ENCODE measurements around the gene AZU1. TPM values are rescaled to one million over a fixed set of nuclear protein-coding genes. Genes with fewer than 3 reads are reported as not detected.

AZU1 gene
- total and polyA plus RNA-seq, 2 of the 8 experiments (the other 6 are each of a cell fraction or from before 2014, with no cell fraction given): 0.80 to 1.3 TPM

- TF ChIP-seq, protein P1, sequence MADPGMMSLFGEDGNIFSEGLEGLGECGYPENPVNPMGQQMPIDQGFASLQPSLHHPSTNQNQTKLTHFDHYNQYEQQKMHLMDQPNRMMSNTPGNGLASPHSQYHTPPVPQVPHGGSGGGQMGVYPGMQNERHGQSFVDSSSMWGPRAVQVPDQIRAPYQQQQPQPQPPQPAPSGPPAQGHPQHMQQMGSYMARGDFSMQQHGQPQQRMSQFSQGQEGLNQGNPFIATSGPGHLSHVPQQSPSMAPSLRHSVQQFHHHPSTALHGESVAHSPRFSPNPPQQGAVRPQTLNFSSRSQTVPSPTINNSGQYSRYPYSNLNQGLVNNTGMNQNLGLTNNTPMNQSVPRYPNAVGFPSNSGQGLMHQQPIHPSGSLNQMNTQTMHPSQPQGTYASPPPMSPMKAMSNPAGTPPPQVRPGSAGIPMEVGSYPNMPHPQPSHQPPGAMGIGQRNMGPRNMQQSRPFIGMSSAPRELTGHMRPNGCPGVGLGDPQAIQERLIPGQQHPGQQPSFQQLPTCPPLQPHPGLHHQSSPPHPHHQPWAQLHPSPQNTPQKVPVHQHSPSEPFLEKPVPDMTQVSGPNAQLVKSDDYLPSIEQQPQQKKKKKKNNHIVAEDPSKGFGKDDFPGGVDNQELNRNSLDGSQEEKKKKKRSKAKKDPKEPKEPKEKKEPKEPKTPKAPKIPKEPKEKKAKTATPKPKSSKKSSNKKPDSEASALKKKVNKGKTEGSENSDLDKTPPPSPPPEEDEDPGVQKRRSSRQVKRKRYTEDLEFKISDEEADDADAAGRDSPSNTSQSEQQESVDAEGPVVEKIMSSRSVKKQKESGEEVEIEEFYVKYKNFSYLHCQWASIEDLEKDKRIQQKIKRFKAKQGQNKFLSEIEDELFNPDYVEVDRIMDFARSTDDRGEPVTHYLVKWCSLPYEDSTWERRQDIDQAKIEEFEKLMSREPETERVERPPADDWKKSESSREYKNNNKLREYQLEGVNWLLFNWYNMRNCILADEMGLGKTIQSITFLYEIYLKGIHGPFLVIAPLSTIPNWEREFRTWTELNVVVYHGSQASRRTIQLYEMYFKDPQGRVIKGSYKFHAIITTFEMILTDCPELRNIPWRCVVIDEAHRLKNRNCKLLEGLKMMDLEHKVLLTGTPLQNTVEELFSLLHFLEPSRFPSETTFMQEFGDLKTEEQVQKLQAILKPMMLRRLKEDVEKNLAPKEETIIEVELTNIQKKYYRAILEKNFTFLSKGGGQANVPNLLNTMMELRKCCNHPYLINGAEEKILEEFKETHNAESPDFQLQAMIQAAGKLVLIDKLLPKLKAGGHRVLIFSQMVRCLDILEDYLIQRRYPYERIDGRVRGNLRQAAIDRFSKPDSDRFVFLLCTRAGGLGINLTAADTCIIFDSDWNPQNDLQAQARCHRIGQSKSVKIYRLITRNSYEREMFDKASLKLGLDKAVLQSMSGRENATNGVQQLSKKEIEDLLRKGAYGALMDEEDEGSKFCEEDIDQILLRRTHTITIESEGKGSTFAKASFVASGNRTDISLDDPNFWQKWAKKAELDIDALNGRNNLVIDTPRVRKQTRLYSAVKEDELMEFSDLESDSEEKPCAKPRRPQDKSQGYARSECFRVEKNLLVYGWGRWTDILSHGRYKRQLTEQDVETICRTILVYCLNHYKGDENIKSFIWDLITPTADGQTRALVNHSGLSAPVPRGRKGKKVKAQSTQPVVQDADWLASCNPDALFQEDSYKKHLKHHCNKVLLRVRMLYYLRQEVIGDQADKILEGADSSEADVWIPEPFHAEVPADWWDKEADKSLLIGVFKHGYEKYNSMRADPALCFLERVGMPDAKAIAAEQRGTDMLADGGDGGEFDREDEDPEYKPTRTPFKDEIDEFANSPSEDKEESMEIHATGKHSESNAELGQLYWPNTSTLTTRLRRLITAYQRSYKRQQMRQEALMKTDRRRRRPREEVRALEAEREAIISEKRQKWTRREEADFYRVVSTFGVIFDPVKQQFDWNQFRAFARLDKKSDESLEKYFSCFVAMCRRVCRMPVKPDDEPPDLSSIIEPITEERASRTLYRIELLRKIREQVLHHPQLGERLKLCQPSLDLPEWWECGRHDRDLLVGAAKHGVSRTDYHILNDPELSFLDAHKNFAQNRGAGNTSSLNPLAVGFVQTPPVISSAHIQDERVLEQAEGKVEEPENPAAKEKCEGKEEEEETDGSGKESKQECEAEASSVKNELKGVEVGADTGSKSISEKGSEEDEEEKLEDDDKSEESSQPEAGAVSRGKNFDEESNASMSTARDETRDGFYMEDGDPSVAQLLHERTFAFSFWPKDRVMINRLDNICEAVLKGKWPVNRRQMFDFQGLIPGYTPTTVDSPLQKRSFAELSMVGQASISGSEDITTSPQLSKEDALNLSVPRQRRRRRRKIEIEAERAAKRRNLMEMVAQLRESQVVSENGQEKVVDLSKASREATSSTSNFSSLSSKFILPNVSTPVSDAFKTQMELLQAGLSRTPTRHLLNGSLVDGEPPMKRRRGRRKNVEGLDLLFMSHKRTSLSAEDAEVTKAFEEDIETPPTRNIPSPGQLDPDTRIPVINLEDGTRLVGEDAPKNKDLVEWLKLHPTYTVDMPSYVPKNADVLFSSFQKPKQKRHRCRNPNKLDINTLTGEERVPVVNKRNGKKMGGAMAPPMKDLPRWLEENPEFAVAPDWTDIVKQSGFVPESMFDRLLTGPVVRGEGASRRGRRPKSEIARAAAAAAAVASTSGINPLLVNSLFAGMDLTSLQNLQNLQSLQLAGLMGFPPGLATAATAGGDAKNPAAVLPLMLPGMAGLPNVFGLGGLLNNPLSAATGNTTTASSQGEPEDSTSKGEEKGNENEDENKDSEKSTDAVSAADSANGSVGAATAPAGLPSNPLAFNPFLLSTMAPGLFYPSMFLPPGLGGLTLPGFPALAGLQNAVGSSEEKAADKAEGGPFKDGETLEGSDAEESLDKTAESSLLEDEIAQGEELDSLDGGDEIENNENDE (IDR thresholded peaks at IDR 0.05; ENCODE audit: insufficient replicate concordance, low read length): no peak
- TF ChIP-seq SAP30 (IDR thresholded peaks at IDR 0.05; ENCODE audit: insufficient read depth, insufficient replicate concordance, low read length): no peak
- TF ChIP-seq, protein P2, sequence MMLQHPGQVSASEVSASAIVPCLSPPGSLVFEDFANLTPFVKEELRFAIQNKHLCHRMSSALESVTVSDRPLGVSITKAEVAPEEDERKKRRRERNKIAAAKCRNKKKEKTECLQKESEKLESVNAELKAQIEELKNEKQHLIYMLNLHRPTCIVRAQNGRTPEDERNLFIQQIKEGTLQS (IDR thresholded peaks at IDR 0.05; ENCODE audit: insufficient read depth, low read depth, low read length): no peak
These were observed 42.7 kb downstream of the AZU1 start (continued) for GRCh38 chr19:870314-870713.
